ENCODE data around the gene COMMD4. TPM values are rescaled to one million over a fixed set of nuclear protein-coding genes. Genes with fewer than 3 reads are reported as not detected.
"Not testable (repeated sequence)": the region's sequence is repeated elsewhere in the genome, so short reads cannot be mapped to it uniquely, and the experiment has no call there.

The COMMD4 gene
- total and polyA plus RNA-seq, 5 donors: 33.7 to 52.1 (median 39.2) TPM

GRCh38 chr15:75348562-75349350 lies 12.9 kb downstream of the COMMD4 start:
- peak; percentile 2 for ATAC-seq
- peak in 2 of 3 donors; percentile 66 to 77 for DNase-seq
- peak overlapping the region; percentile 89 for H3K4me3 ChIP-seq (ENCODE audit: low read length)
- H3K9me3 ChIP-seq (ENCODE audit: control insufficient read depth, low read length): no peaks in the 10 kb centered on the region
- intact Hi-C loops (cut with DNase I): no loop called here
- 40% methylated on average over 46 of the region's 46 CpGs for WGBS
- H3K4me1 ChIP-seq (ENCODE audit: control insufficient read depth, insufficient read depth, low read length): peaks cover 6% of the 10 kb centered on the region
- no peaks in the 10 kb centered on the region for H3K27me3 ChIP-seq (ENCODE audit: control insufficient read depth, insufficient read depth)
- H3K27ac ChIP-seq (ENCODE audit: low read length): no peak overlapping the region

DNA sequence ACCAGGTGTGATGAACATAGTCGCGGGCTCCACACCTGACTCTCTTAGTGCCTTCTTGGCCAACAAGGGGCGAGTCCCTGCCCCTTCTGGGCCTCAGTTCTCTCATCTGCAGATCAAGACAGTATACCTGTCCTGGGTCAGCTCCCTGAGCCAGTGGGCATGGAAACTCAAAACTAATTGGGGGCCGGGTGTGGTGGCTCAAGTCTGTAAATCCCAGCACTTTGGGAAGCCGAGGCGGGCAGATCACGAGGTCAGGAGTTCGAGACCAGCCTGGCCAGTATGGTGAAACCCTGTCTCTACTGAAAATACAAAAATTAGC lies 13.4 kb downstream of the COMMD4 start:
- H3K27ac ChIP-seq (ENCODE audit: low read length); DNase-seq; H3K4me1 ChIP-seq (ENCODE audit: control insufficient read depth, insufficient read depth, low read length); H3K9me3 ChIP-seq (ENCODE audit: control insufficient read depth, low read length); ATAC-seq; H3K4me3 ChIP-seq (ENCODE audit: low read length); H3K27me3 ChIP-seq (ENCODE audit: control insufficient read depth, insufficient read depth); intact Hi-C loops (cut with DNase I): not testable (repeated sequence)
- WGBS: 86% methylated on average over 8 of the region's 8 CpGs

GRCh38 chr15:75349851-75350588 lies 14.2 kb downstream of the COMMD4 start:
- intact Hi-C loops (cut with DNase I): no loop called here
- ATAC-seq (no peak), DNase-seq (peak in 1 of 3 donors; percentile 66)
- Histone ChIP-seq H3K27me3 (ENCODE audit: control insufficient read depth, insufficient read depth) (no peaks in the 10 kb centered on the region), H3K4me3 (ENCODE audit: low read length) (no peak overlapping the region), H3K4me1 (ENCODE audit: control insufficient read depth, insufficient read depth, low read length) (peaks cover 6% of the 10 kb centered on the region), H3K27ac (ENCODE audit: low read length) (no peak overlapping the region), H3K9me3 (ENCODE audit: control insufficient read depth, low read length) (no peaks in the 10 kb centered on the region)
- WGBS: 78% methylated on average over 9 of the region's 9 CpGs

GRCh38 chr15:75350601-75351361 lies 14.9 kb downstream of the COMMD4 start:
- 75% methylated on average over 7 of the region's 7 CpGs for WGBS
- DNase-seq (no peak), ATAC-seq (no peak)
- intact Hi-C loops (cut with DNase I): no loop called here
- H3K9me3 ChIP-seq (ENCODE audit: control insufficient read depth, low read length): no peaks in the 10 kb centered on the region
- H3K4me3 ChIP-seq (ENCODE audit: low read length): no peak overlapping the region
- H3K4me1 ChIP-seq (ENCODE audit: control insufficient read depth, insufficient read depth, low read length): peaks cover 6% of the 10 kb centered on the region
- H3K27me3 ChIP-seq (ENCODE audit: control insufficient read depth, insufficient read depth): no peaks in the 10 kb centered on the region
- H3K27ac ChIP-seq (ENCODE audit: low read length): no peak overlapping the region

GRCh38 chr15:75352186-75353080 lies 16.6 kb downstream of the COMMD4 start:
- ATAC-seq (no peak), DNase-seq (no peak)
- WGBS: 86% methylated on average over 16 of the region's 16 CpGs
- no peaks in the 10 kb centered on the region for H3K9me3 ChIP-seq (ENCODE audit: control insufficient read depth, low read length)
- no peak overlapping the region for H3K4me3 ChIP-seq (ENCODE audit: low read length)
- no peak overlapping the region for H3K27ac ChIP-seq (ENCODE audit: low read length)
- intact Hi-C loops (cut with DNase I): no loop called here
- H3K27me3 ChIP-seq (ENCODE audit: control insufficient read depth, insufficient read depth): no peaks in the 10 kb centered on the region
- H3K4me1 ChIP-seq (ENCODE audit: control insufficient read depth, insufficient read depth, low read length): peaks cover 6% of the 10 kb centered on the region

DNA sequence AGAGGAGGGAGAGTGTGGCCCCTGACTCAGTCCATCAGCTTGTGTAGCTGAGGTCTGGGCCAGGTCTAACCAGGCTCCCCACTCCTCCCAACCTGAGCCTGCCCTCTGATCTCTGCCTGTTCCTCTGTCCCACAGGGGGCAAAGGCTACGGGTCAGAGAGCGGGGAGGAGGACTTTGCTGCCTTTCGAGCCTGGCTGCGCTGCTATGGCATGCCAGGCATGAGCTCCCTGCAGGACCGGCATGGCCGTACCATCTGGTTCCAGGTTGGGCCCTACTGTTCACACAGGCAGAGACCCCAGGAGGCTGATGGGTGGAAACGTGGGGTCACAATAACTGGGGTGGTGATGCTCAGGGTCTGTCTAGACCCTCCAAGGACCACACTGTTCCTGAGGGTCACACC lies 17.7 kb downstream of the COMMD4 start:
- peaks cover 4% of the 10 kb centered on the region for H3K4me1 ChIP-seq (ENCODE audit: control insufficient read depth, insufficient read depth, low read length)
- H3K9me3 ChIP-seq (ENCODE audit: control insufficient read depth, low read length): no peaks in the 10 kb centered on the region
- no peaks in the 10 kb centered on the region for H3K27me3 ChIP-seq (ENCODE audit: control insufficient read depth, insufficient read depth)
- DNase-seq: no peak
- H3K4me3 ChIP-seq (ENCODE audit: low read length): no peak overlapping the region
- WGBS: 83% methylated on average over 7 of the region's 7 CpGs
- ATAC-seq: no peak
- intact Hi-C loops (cut with DNase I): no loop called here
- no peak overlapping the region for H3K27ac ChIP-seq (ENCODE audit: low read length)

GRCh38 chr15:75354454-75354853 lies 18.6 kb downstream of the COMMD4 start:
- 85% methylated on average over 7 of the region's 7 CpGs for WGBS
- no peak for DNase-seq
- ATAC-seq: no peak
- Histone ChIP-seq H3K4me3 (ENCODE audit: low read length) (no peak overlapping the region), H3K27me3 (ENCODE audit: control insufficient read depth, insufficient read depth) (no peaks in the 10 kb centered on the region), H3K27ac (ENCODE audit: low read length) (no peak overlapping the region), H3K4me1 (ENCODE audit: control insufficient read depth, insufficient read depth, low read length) (no peaks in the 10 kb centered on the region), H3K9me3 (ENCODE audit: control insufficient read depth, low read length) (no peaks in the 10 kb centered on the region)
- intact Hi-C loops (cut with DNase I): no loop called here

DNA sequence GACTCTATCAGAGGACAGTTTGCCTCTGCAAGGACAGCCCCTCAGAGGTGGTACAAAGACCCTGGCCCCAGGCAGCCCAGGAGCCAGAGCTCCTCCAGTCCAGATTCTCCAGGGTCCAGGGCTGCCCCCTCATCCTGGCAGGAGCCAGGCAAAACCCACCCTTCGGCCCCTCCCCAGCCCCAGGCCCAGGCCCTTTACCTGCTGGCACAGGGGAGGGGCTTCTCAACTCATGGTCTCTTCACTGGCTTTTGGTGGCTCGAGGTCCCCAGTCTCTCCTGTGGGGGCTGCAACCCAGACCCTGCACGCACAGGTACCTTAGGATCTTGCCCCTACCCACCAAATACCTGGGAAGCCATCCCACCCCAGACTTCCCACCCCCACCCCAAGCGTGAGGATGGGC lies 19.5 kb downstream of the COMMD4 start:
- Histone ChIP-seq H3K9me3 (ENCODE audit: control insufficient read depth, low read length) (no peaks in the 10 kb centered on the region), H3K27ac (ENCODE audit: low read length) (no peak overlapping the region), H3K27me3 (ENCODE audit: control insufficient read depth, insufficient read depth) (no peaks in the 10 kb centered on the region), H3K4me1 (ENCODE audit: control insufficient read depth, insufficient read depth, low read length) (no peaks in the 10 kb centered on the region), H3K4me3 (ENCODE audit: low read length) (no peak overlapping the region)
- ATAC-seq (no peak), DNase-seq (no peak)
- 90% methylated on average over 4 of the region's 4 CpGs for WGBS
- intact Hi-C loops (cut with DNase I): no loop called here

DNA sequence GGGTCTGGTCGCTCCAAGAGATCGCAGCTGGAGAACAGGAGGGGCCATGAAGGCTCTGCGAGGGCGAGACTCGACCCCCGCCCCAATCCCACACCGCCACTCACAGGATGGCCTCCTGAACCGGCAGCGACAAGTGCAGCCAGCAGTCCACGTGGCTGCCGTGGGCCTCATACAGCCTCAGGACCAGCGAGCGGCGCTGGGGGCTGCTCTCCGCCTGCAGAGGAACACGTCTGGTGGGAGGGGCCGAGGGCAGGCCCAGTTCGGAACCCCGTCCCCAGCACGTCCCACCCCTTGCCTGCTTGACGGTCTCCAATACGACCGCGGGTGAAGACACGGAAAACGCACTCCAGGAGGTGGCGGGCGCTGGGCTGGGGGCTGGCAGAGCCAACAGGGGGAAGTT lies 20.1 kb downstream of the COMMD4 start:
- 83% methylated on average over 28 of the region's 28 CpGs for WGBS
- ATAC-seq: no peak

DNA sequence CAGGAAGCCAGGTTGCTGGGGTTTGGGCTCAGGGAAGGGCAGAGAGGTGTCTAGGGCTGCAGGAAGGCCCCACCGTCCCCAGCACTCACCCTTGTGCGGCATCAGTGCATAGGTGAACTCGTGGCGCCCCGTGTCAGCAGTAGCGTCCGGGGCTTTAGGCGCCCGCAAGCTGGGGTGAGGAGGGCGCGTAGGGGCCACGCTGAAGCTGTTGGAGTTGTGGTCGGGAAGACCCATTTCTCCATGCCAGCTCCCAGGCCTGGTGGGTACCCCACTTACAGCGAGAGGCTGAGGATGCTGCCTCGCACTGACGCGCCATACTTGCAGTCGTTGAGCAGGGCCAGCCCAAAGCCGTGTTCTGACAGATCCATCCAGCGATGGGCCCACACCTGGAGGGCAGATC lies 20.7 kb downstream of the COMMD4 start:
- no peaks in the 10 kb centered on the region for H3K4me1 ChIP-seq (ENCODE audit: control insufficient read depth, insufficient read depth, low read length)
- ATAC-seq: no peak
- intact Hi-C loops (cut with DNase I): no loop called here
- H3K9me3 ChIP-seq (ENCODE audit: control insufficient read depth, low read length): no peaks in the 10 kb centered on the region
- no peaks in the 10 kb centered on the region for H3K27me3 ChIP-seq (ENCODE audit: control insufficient read depth, insufficient read depth)
- H3K4me3 ChIP-seq (ENCODE audit: low read length): no peak overlapping the region
- H3K27ac ChIP-seq (ENCODE audit: low read length): no peak overlapping the region
- 93% methylated on average over 20 of the region's 20 CpGs for WGBS
- no peak for DNase-seq

More for the DNA sequence above, 20.1 kb downstream of the COMMD4 start:
- H3K9me3 ChIP-seq (ENCODE audit: control insufficient read depth, low read length): no peaks in the 10 kb centered on the region
- H3K27me3 ChIP-seq (ENCODE audit: control insufficient read depth, insufficient read depth): no peaks in the 10 kb centered on the region
- no peak overlapping the region for H3K27ac ChIP-seq (ENCODE audit: low read length)
- intact Hi-C loops (cut with DNase I): no loop called here
- H3K4me3 ChIP-seq (ENCODE audit: low read length): no peak overlapping the region
- no peaks in the 10 kb centered on the region for H3K4me1 ChIP-seq (ENCODE audit: control insufficient read depth, insufficient read depth, low read length)
- peak in 1 of 3 donors; percentile 55 for DNase-seq

Measured in right cardiac atrium (tissue), 5 donors.